AG04450 (cell line): ENCODE data around the gene ACOXL. TPM values are rescaled to one million over a fixed set of nuclear protein-coding genes. Genes with fewer than 3 reads are reported as not detected.

Experiments
- CTCF ChIA-PET: fragments of 300-600, 350-600 bp; formaldehyde crosslinking; extraction: SDS; loops from one replicate; lab custom pipeline; 2022; ENCODE audit warnings: antibody characterized with exemption, inconsistent platforms; lab: Charles Lee
- POLR2A ChIA-PET: fragments of 350-600 bp; formaldehyde crosslinking; extraction: SDS; loops from one replicate; lab custom pipeline; 2021; ENCODE audit warnings: antibody characterized with exemption, inconsistent platforms; lab: Yijun Ruan, JAX
- DNase-seq: peaks from one replicate; pipeline ENCODE4 v3.0.0-alpha.2; 2011; ENCODE audit warnings: low read depth, low spot score
- H3K27ac ChIP-seq: one replicate; pipeline ENCODE4 v1.5.1; 2012; ENCODE audit warnings: low read depth, low read length, control low read depth
- H3K27me3 ChIP-seq: one replicate; pipeline ENCODE4 v1.6.0; 2012; ENCODE audit warnings: low read length; ENCODE audit not compliant: control insufficient read depth, insufficient read depth
- H3K4me3 ChIP-seq: 2 replicates; pipeline ENCODE4 v1.5.1; 2011; ENCODE audit warnings: mild to moderate bottlenecking, low read depth, low read length, control low read depth
- H3K9me3 ChIP-seq: 2 replicates; pipeline ENCODE4 v1.5.1; 2012; ENCODE audit warnings: low read length; ENCODE audit not compliant: control insufficient read depth, insufficient read depth
- CTCF ChIP-seq: IDR thresholded peaks from 2 replicates; pipeline ENCODE4 v1.5.1; 2011; ENCODE audit warnings: low read depth, low read length, control low read depth, inconsistent platforms
- polyA plus RNA-seq: library from polyadenylated mRNA; depleted of rRNA; stranded (reverse); fragments of >200 nt; gene quantifications from 2 replicates; pipeline ENCODE4 v1.2.3, GENCODE V29; 2011

ACOXL gene
- polyA plus RNA-seq, 1 experiment: not detected

DNA sequence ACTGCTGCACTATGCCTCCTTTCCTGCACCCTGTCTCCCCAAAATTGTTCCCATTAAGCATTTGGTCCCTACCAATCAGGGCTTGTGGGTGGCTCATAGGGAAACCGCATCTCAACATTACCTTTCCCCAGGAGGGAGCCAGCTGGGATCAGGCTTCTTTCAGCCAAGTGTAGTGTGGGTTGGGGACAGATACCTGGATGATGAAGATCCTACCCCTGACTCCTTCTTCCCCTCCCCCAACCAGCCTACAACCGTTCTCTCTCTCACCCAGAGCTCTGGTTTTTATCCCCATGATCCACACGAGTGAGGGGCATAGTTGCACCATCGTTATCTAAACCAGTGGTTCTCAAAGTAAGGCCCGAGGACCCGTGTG is 40.0 kb downstream of the ACOXL start:
- no peak overlapping the region for H3K27ac ChIP-seq
- DNase-seq: no peak
- CTCF ChIA-PET: interaction anchor here (1.1 to 2.6 kb wide), 2 partner anchors 17 to 40 kb away, joined by 4 to 8 read pairs; no protein-coding TSS in a partner anchor
- POLR2A ChIA-PET: no interaction called here
- TF ChIP-seq CTCF: no peak
- H3K9me3 ChIP-seq: no peaks in the 10 kb centered on the region
- H3K4me3 ChIP-seq: no peak overlapping the region
- peaks cover 28% of the 10 kb centered on the region for H3K27me3 ChIP-seq

GRCh38 chr2:110773401-110773921 is 41.1 kb downstream of the ACOXL start:
- Histone ChIP-seq H3K27me3 (peaks cover 32% of the 10 kb centered on the region), H3K27ac (no peak overlapping the region), H3K4me3 (no peak overlapping the region), H3K9me3 (no peaks in the 10 kb centered on the region)
- TF ChIP-seq CTCF: no peak
- CTCF ChIA-PET: interaction anchor here (1.1 to 2.6 kb wide), 2 partner anchors 18 to 39 kb away, joined by 4 to 8 read pairs; no protein-coding TSS in a partner anchor
- no peak for DNase-seq
- POLR2A ChIA-PET: interaction anchor here (0.5 kb wide), 1 partner anchor 10 kb away, joined by 3 read pairs; no protein-coding TSS in a partner anchor

- POLR2A ChIA-PET: no interaction called here
- TF ChIP-seq CTCF: no peak
- H3K9me3 ChIP-seq: no peaks in the 10 kb centered on the region
- H3K27ac ChIP-seq: no peak overlapping the region
- CTCF ChIA-PET: no interaction called here
- peaks cover 28% of the 10 kb centered on the region for H3K27me3 ChIP-seq
- DNase-seq: no peak
- no peak overlapping the region for H3K4me3 ChIP-seq
Observed at GRCh38 chr2:110774701-110775100, 42.3 kb downstream of the ACOXL start.

- no peak for TF ChIP-seq CTCF
- Histone ChIP-seq H3K27ac (no peak overlapping the region), H3K27me3 (peaks cover 24% of the 10 kb centered on the region), H3K4me3 (no peak overlapping the region), H3K9me3 (no peaks in the 10 kb centered on the region)
- ChIA-PET CTCF (no interaction called here), POLR2A (no interaction called here)
- no peak for DNase-seq
Observed at GRCh38 chr2:110777531-110778311, 45.3 kb downstream of the ACOXL start.

DNA sequence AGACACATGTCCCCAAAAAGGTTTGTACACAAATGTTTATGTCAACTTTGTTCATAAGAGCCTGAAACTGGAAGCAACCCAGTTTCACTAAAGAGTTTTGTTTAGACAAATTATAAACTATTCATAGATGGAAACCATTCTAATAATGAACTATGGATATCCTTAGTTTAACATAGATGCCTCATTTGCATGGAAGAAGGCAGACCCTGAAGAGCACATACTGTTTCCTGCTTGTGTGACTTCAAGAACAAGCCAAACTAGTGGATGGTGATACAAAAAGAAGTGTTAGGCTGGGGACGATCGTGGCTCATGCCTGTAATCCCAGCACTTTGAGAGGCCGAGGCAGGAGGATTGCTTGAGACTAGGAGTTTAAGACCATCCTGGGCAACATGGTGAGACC is 48.1 kb downstream of the ACOXL start:
- ChIA-PET CTCF (no interaction called here), POLR2A (no interaction called here)
- Histone ChIP-seq H3K27me3 (peaks cover 16% of the 10 kb centered on the region), H3K9me3 (no peaks in the 10 kb centered on the region), H3K27ac (no peak overlapping the region), H3K4me3 (no peak overlapping the region)
- TF ChIP-seq CTCF: no peak
- DNase-seq: no peak
